Astrocyte of the spinal cord (primary cell): ENCODE data around the gene KCNH2.

Experiments
- DNase-seq: peaks from one replicate; pipeline ENCODE4 v3.0.0; 2011; ENCODE audit warnings: low read depth, low spot score
- H3K4me3 ChIP-seq: 2 replicates; pipeline ENCODE4 v1.5.1; 2011; ENCODE audit warnings: low read depth, mild to moderate bottlenecking, low read length, moderate library complexity
- CTCF ChIP-seq: IDR thresholded peaks from 2 replicates; pipeline ENCODE4 v1.5.1; 2012; ENCODE audit warnings: low read depth, mild to moderate bottlenecking, low read length, inconsistent platforms
- in situ Hi-C: cut with HindIII; loops from 2 replicates; pipeline ENCODE4 v1.10.0; 2017; ENCODE audit warnings: low sequenced_read_pairs

The KCNH2 gene

GRCh38 chr7:150945171-150945852 lies 32.8 kb downstream of the KCNH2 start:
- in situ Hi-C loops, result no loop called here
- no peak for TF ChIP-seq CTCF
- no peak for DNase-seq
- no peak overlapping the region for H3K4me3 ChIP-seq

GRCh38 chr7:150944066-150945042 lies 33.8 kb downstream of the KCNH2 start:
- TF ChIP-seq CTCF, result no peak
- DNase-seq, result no peak
- in situ Hi-C loops, result no loop called here
- no peak overlapping the region for H3K4me3 ChIP-seq

DNA sequence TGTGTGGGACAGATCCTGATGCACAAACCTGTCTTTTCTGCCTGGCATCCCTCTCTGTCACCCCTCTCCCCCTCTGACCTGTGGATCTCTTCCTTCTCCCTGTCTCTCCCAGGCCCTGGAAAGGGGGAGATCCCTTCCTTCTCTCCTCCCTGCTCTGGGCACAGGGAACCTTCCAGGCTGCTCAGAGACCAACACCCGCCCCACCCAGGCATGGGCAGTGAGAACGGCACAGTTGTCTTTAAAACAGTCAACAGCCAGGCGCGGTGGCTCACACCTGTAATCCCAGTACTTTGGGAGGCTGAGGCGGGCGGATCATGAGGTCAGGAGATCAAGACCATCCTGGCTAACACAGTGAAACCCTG lies 34.7 kb downstream of the KCNH2 start:
- no peak for DNase-seq
- H3K4me3 ChIP-seq, result no peak overlapping the region
- in situ Hi-C loops, result no loop called here
- no peak for TF ChIP-seq CTCF

DNA sequence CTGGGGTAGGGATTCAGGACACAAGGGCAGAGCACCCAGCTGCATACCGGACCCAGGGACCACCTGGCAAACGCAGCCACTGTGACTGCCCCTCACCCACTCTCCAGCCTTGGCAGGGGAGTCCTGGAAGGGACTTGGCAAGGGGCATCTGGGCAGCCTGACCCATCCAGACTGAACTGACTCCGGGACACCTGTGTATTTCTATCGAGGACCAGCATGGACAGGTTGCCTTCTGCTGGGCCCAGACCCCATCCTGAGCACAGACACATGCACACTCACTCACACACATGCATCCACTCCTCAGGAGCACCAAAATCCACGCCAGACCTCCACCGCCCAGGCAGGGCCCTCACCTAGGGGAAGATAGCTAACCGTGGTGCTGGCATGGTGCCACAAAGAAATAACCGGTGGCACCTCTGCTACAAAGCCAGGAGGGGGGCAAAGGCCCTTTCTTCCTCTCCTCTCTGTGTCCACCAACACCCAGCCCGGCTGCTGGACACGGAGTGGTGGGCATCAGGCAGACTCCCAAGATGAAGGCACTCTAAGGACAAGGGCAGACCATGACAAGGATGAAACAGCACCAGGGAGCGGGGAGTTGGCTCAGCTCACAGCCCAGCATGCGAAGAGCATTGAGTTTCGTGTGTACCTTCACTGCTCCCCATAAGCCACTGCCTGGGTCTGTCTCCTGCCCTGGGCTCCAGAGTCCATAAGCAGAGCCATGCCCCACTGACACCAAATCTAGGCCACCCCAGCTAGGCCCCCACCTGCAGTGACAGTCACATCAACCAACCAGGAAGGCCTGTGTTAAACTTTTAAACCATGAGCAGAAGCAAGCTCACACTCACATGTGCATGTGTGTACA lies 35.3 kb downstream of the KCNH2 start:
- in situ Hi-C loops, result no loop called here
- no peak for TF ChIP-seq CTCF
- DNase-seq, result no peak
- H3K4me3 ChIP-seq, result no peak overlapping the region

GRCh38 chr7:150942001-150942590 lies 36.0 kb downstream of the KCNH2 start:
- no peak for DNase-seq
- TF ChIP-seq CTCF, result no peak
- in situ Hi-C loops, result no loop called here
- H3K4me3 ChIP-seq, result no peak overlapping the region
